HepG2 (cell line): ENCODE data around the gene COLQ.

Source experiments
- AKNA ChIP-seq: sonication (generic); formaldehyde crosslinking; IDR thresholded peaks from 2 replicates; pipeline ENCODE4 v1.4.0; 2020; ENCODE audit warnings: missing genetic modification reagents, borderline replicate concordance
- BRF2 ChIP-seq: sonication (generic); formaldehyde crosslinking; IDR thresholded peaks from 2 replicates; pipeline ENCODE4 v1.8.1; 2022; ENCODE audit warnings: mild to moderate bottlenecking, missing genetic modification reagents
- EZH2 ChIP-seq: conservative IDR thresholded peaks from 2 replicates; pipeline ENCODE4 v1.6.1; 2012; ENCODE audit warnings: mild to moderate bottlenecking, low read depth, low read length, moderate library complexity
- GABPB1 ChIP-seq: IDR thresholded peaks from 2 replicates; pipeline ENCODE4 v1.6.1; 2016; ENCODE audit warnings: mild to moderate bottlenecking, missing genetic modification reagents, moderate library complexity, missing compliant biosample characterization
- MED1 ChIP-seq: sonication (generic); formaldehyde crosslinking; IDR thresholded peaks from 2 replicates; pipeline ENCODE4 v1.4.0; 2020; ENCODE audit warnings: missing genetic modification reagents
- MTF1 ChIP-seq: sonication (generic); formaldehyde crosslinking; IDR thresholded peaks from 2 replicates; pipeline ENCODE4 v1.5.0; 2020; ENCODE audit warnings: missing genetic modification reagents
- NR2F2 ChIP-seq: IDR thresholded peaks from 2 replicates; pipeline ENCODE4 v1.6.1; 2012; ENCODE audit warnings: low read depth, inconsistent platforms, borderline replicate concordance
- RAD51 ChIP-seq: fragments of 450-650 bp; IDR thresholded peaks from 2 replicates; pipeline ENCODE4 v1.6.1; 2016; ENCODE audit warnings: borderline replicate concordance
- RBAK ChIP-seq: sonication (generic); formaldehyde crosslinking; IDR thresholded peaks from 2 replicates; pipeline ENCODE4 v1.5.1; 2020; ENCODE audit warnings: mild to moderate bottlenecking, missing genetic modification reagents
- RBM39 ChIP-seq: fragments of 200-400 bp; formaldehyde crosslinking; IDR thresholded peaks from one replicate; pipeline ENCODE4 v1.6.1; 2018; ENCODE audit warnings: antibody characterized with exemption, mild to moderate bottlenecking, low read depth, low read length; ENCODE audit not compliant: poor library complexity, severe bottlenecking
- TRIM24 ChIP-seq: sonication (generic); formaldehyde crosslinking; IDR thresholded peaks from 2 replicates; pipeline ENCODE4 v1.8.0; 2022; ENCODE audit warnings: mild to moderate bottlenecking, missing genetic modification reagents

- TF ChIP-seq BRF2 (CRISPR knock-in tag) (no peak), NR2F2 (no peak), MTF1 (CRISPR knock-in tag) (no peak), MED1 (no peak), RBAK (CRISPR knock-in tag) (no peak), AKNA (CRISPR knock-in tag) (no peak), GABPB1 (CRISPR knock-in tag) (no peak), RBM39 (no peak), TRIM24 (CRISPR knock-in tag) (no peak), EZH2 (no peak), RAD51 (no peak)
Observed at GRCh38 chr3:15538345-15538744, 16.8 kb upstream of the COLQ start.
